GM10847 (cell line): ENCODE data around the gene DERL3.

Experiments
- POLR2A ChIP-seq: IDR thresholded peaks from 2 replicates; pipeline ENCODE4 v1.6.1; 2011; ENCODE audit not compliant: insufficient read length; ENCODE audit errors: extremely low read depth

DERL3 gene

GRCh38 chr22:23849009-23850006 is 10.5 kb upstream of the DERL3 start:
- no peak for TF ChIP-seq POLR2A

DNA sequence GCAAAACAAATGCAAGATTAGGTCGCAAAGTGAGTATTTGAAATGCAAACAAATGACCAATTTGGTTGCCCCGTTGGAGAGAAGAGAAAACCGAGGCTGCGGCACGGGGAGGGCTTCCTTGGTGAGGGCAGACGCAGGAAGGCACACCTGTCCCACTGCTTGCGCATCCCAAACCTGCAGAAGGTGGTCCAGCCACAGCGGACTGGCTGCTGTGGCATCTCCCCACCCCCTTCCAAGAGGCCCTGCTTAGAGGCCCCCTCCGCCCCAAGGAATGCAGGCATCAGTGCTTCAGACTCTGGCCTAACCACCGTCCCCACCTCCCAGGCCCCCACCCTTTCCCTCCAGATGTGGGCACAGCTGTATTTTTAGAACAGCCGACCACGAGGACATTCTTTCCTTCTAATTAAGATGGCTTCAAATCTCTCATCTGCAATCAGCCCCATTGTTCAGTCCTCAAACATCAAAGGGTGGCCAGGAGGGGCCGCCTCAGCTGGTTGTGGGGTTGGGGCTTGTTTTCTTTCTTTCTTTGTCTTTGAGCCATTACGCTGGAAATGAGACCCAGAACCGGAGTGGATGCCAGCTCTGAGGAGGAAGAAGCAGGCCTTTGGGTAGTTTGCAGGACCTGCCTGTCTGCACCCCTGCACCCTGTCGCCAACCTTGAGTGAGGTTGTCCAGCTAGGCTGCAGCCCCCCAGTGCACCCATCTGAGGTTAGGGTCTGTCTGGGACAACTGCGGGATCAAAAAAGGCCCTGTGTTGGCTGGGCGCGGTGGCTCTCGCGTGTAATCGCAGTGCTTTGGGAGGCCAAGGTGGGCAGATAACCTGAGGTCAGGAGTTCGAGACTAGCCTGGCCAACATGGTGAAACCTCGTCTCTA is 9.4 kb upstream of the DERL3 start:
- TF ChIP-seq POLR2A: peak; percentile 14

- no peak for TF ChIP-seq POLR2A
Observed at GRCh38 chr22:23847310-23847920, 8.6 kb upstream of the DERL3 start.

DNA sequence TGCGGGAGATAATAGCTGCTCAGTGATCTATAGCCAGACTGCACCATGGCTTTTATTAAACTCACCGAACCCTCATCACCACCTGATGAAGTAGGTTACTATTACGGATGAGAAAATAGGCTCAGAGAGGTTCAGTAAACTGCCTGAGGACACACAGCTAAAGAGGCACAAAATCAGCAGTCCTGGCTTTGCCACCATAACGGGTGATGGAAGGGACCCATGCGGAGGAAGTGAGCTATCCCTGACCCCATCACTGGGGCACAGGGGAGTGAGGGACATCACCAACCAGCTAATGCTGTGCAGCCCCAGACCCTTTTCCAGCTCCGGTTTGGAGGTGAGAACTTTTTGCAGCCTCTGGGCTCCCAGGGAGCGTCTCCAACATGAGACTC is 7.3 kb upstream of the DERL3 start:
- no peak for TF ChIP-seq POLR2A

GRCh38 chr22:23845265-23846080 is 6.7 kb upstream of the DERL3 start:
- no peak for TF ChIP-seq POLR2A

DNA sequence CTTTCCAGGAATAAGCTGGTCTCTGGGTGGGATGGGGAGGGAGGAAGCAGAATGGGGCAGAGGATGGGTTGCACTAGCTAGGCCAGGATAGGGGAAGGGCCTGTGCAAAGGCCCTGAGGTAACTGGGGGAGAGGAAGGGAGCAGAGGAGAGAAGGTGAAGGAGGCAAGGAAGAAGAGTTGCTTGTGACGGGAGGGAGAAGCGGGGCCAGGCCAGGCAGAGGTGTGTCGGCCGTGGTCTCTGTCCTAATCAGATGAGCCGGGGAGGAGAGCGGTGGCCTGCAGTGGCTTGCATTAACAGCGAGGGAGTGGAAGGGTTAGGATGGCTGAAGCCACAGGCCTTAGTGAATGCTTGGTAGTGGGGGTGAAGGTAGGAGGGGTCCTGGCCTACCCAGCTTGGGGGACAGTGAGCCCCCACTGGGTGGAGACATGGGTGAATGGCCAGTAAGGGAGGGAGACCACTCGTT is 6.0 kb upstream of the DERL3 start:
- TF ChIP-seq POLR2A: no peak

DNA sequence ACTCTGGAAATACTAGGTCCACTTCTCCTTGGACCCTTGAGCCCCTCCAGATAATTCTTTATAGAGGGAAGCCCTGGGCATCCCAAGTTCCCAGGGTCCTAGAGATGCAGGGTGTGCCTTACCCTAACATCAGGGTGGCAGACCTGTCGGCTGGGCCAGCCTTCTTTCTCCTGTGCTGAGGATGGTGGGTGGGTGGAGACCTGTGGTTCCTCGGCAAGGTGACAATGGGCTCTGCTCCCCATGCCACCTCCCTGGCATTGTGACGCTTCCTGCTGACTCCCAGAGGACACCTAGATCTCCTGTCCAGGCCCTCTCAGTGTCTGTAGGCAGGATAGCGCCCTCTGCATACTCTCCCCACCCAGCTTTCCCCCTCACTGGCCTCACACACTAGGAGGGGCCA is 3.8 kb upstream of the DERL3 start:
- no peak for TF ChIP-seq POLR2A

GRCh38 chr22:23841736-23842445 is 3.1 kb upstream of the DERL3 start:
- no peak for TF ChIP-seq POLR2A

DNA sequence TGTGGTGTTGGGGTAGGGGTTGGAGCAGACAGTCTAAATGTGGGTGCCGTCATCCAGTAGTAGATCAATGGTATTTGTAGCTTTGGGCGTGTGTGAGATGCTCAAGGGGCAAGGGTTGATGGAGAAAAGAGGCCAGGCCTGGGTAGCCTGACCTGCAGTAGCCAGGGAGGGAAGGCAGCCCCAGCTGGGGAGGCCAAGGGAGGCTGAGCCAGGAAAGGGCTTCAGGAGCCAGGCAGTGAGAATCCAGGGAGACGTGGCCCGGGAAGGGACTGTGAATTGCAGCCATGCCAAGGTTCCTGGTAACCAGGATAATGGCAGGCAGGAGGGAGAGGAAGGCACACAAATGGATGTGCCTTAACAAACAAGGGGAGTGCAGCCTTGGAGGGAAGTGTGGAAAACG is 2.5 kb upstream of the DERL3 start:
- no peak for TF ChIP-seq POLR2A

DNA sequence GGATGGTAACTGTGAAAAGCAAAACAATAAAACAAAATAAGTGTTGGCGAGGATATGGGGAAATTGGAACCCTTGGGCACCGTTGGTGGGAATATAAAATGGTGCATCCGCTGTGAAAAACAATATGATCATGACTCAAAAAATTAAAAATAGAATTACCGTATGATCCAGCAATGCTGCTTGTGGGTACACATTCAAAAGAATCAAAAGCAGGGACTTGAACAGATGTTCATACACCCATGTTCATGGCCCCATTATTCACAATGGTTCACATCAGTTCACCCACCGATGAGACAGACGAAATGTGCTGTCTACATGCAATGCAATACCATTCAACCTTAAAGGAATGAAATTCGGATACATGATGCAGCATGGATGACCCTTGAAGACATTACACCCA is 1.2 kb upstream of the DERL3 start:
- TF ChIP-seq POLR2A: no peak

GRCh38 chr22:23837911-23838680 is 710 bp downstream of the DERL3 start:
- TF ChIP-seq POLR2A: no peak

GRCh38 chr22:23837496-23837859 is 1.3 kb downstream of the DERL3 start:
- no peak for TF ChIP-seq POLR2A
